Cerebellar nuclear complex (tissue), 1 donor: ENCODE results near the gene WIZ.
"Not testable (repeated sequence)": the region's sequence is repeated elsewhere in the genome, so short reads cannot be mapped to it uniquely, and the experiment has no call there.

Experiments used
- DNase-seq, 2 experiments: peaks; one replicate each; lab custom pipeline; 2025; lab: John Stamatoyannopoulos, UW

WIZ gene

GRCh38 chr19:15449620-15450527 is at the start of gene WIZ:
Gene WIZ, minus strand, starts transcription at chr19:15449956. Its CDS starts 1,649 bp downstream, at chr19:15448307.
- peak in 1 of 2 experiments; percentile 4 for DNase-seq

GRCh38 chr19:15498910-15499309 is 49.2 kb upstream of the WIZ start:
- no peak for DNase-seq

- no peak for DNase-seq
Measured at GRCh38 chr19:15498156-15498858, 48.6 kb upstream of the WIZ start.

GRCh38 chr19:15495151-15495550 is 45.4 kb upstream of the WIZ start:
- no peak for DNase-seq

- no peak for DNase-seq
Measured at GRCh38 chr19:15488489-15489226, 38.9 kb upstream of the WIZ start.

GRCh38 chr19:15487038-15487437 is 37.3 kb upstream of the WIZ start:
- DNase-seq: no peak

- not testable (repeated sequence) for DNase-seq
Measured at GRCh38 chr19:15485768-15486167, 36.0 kb upstream of the WIZ start.

- not testable (repeated sequence) for DNase-seq
Measured at GRCh38 chr19:15480996-15481395, 31.2 kb upstream of the WIZ start.

- no peak for DNase-seq
Measured at GRCh38 chr19:15479391-15480345, 29.9 kb upstream of the WIZ start, which contains the start of gene PGLYRP2. Gene PGLYRP2, minus strand, starts transcription at chr19:15479501. Its CDS starts 130 bp downstream, at chr19:15479371.

- DNase-seq: no peak
Measured at GRCh38 chr19:15476325-15476724, 26.6 kb upstream of the WIZ start.

- DNase-seq: no peak
Measured at GRCh38 chr19:15475611-15476010, 25.9 kb upstream of the WIZ start.

GRCh38 chr19:15475169-15475568 is 25.4 kb upstream of the WIZ start:
- no peak for DNase-seq

GRCh38 chr19:15473821-15474220 is 24.1 kb upstream of the WIZ start:
- not testable (repeated sequence) for DNase-seq

- DNase-seq: no peak
Measured at GRCh38 chr19:15471639-15472101, 21.9 kb upstream of the WIZ start.

- no peak for DNase-seq
Measured at GRCh38 chr19:15469513-15470297, 19.9 kb upstream of the WIZ start.

- no peak for DNase-seq
Measured at GRCh38 chr19:15468675-15469512, 19.1 kb upstream of the WIZ start.

GRCh38 chr19:15467734-15468214 is 18.0 kb upstream of the WIZ start:
- DNase-seq: no peak

GRCh38 chr19:15466851-15467733 is 17.3 kb upstream of the WIZ start:
- no peak for DNase-seq
